ENCODE measurements around the gene BMPR2.
"Not testable (repeated sequence)": the region's sequence is repeated elsewhere in the genome, so short reads cannot be mapped to it uniquely, and the experiment has no call there.

Gene BMPR2

GRCh38 chr2:202378662-202379358, 2.7 kb downstream of the BMPR2 start:
- DNase-seq (ENCODE audit: low read depth, low spot score), result no peak

DNA sequence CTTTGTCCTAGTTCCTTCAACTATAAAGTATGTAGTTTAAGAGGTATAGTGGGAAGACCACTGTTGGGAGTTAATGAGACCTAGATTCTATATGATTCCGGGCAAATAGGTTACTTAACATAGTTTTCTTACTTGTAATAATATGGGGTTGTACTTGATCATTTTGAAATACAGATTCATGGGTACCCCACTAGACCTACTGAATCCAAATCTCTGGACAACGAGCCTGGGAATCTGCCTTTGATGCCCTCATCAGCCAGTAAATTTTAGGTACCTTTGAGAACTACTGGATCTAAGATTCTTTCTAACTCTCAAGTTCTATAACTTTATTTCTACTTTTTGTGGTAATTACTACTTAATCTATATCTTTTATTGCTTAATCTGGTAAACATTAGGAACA, 6.6 kb downstream of the BMPR2 start:
- no peak for DNase-seq (ENCODE audit: low read depth, low spot score)

DNA sequence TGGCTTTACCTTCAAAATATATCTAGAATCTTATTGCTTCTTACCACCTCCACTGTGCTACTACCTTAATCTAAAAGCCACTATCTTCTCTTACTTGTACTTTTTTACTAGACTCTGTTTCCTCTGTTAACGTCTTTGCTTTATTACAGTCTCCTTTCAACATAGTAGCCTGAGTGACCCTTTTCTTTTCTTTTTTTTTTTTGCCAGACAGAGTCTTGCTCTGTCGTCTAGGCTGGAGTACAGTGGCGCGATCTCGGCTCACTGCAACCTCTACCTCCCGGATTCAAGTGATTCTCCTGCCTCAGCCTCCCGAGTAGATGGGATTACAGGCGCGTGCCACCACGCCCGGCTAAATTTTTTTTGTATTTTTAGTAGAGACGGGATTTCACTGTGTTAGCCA, 10.4 kb downstream of the BMPR2 start:
- not testable (repeated sequence) for DNase-seq (ENCODE audit: low read depth, low spot score)

DNA sequence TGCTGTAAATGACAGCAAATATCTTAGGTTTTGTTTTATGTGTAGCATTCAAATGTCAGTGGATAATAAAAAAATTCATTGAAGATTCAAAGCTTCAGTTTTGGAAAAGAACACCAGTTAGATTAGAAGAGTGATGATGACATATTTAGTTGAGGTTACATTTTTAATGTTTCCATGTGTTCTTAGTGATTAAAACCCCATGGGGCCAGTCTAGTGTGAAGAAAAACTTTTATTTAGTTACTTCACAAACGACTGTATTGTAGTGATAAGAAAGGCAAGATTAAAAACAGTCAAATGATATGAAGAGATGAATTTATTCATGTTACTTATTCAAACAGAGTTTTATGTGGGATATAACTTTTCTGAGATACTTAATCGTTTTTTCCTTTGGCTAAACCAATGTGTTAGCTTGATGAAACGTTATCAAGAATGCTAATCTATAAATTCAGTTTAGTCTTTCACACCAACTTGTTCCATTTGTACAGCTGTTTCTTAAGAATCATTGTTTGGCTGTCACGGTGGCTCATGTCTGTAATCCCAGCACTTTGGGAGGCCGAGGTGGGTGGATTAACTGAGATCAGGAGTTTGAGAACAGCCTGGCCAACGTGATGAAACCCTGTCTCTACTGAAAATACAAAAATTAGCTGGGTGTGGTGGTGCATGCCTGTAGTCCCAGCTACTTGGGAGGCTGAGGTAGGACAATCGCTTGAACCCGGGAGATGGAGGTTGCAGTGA, 11.6 kb downstream of the BMPR2 start:
- DNase-seq (ENCODE audit: low read depth, low spot score), result no peak

DNA sequence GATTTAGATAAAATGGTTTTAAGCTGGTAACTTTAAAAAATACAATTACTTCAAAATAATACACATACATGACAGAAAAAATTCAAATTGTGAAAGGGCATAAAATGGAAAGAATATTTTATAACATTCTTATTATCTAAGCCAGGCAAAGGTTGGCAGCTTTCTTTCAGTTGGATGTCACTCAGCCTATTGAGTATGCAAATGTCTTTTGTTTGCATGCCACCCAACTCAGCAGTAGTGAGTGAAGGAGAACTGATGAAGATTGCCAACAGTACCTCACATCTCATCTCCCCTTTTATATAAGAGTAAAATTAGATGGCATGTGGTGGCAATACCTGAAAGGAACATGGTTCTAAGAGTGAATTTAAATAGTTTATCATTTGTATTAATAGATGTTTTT, 24.8 kb downstream of the BMPR2 start:
- no peak for DNase-seq (ENCODE audit: low read depth, low spot score)

GRCh38 chr2:202405798-202406197, 29.7 kb downstream of the BMPR2 start:
- no peak for DNase-seq (ENCODE audit: low read depth, low spot score)

- DNase-seq (ENCODE audit: low read depth, low spot score), result no peak
Observed at GRCh38 chr2:202406445-202406978, 30.4 kb downstream of the BMPR2 start.

DNA sequence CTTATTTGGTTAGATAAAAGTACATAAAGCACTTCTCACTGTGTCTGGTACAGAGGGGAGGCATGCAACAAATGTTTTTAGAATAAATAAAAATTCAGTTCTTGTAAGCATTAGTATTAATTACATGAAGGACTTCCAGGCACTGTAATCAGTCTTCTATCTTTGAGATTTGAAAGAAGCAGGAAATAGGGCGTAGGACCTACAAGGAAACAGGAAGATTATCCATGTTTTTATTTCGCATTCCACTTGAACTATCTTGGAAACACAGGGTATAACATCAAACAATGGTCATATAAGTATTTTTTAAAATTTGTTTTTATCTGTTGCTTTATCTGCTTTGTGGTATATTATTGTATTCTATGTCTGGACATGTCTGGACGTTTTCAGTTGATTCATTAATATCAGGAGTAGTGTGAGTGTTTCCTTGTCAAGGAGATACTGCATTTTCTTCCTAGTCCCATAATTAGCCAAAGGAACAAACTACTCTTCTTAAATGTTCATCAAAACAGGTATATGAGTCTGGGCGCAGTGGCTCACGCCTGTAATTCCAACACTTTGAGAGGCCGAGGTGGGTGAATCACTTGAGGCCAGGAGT, 32.5 kb downstream of the BMPR2 start:
- no peak for DNase-seq (ENCODE audit: low read depth, low spot score)

DNA sequence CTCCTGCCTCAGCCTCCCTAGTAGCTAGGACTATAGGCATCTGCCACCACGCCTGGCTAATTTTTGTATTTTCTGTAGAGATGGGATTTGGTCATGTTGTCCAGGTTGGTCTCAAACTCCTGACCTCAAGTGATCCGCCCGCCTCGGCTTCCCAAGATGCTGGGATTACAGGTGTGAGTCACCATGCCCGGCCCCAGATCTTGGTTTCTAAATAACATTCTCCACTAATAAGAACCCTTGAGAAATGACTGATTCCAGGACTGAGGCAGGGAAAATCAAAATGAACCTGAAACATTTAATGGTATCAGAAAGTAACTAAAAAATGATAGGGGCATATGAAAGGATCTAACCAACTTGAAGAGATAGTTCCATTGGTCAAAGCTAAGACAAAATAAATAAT, 34.0 kb downstream of the BMPR2 start:
- DNase-seq (ENCODE audit: low read depth, low spot score), result no peak

DNA sequence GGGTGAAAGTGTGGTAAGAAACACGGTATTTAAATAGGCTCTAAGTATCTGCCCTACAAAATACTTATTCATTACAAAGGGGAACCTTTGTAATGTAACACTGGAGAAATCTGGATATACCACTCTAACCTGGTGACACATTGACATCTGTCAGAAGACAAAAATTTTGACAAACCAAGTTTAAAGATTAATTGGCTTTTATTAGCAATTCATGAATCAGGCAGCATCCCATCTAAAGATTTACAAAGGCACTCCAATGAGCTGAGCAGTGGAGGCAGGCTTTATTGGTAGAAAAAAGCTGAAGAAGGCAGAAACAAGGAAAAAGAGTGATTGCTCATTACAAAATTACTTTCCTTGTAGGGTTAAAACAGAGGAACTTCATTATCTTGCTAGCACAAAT, 35.0 kb downstream of the BMPR2 start:
- DNase-seq (ENCODE audit: low read depth, low spot score), result no peak

GRCh38 chr2:202418027-202418426, 41.9 kb downstream of the BMPR2 start:
- DNase-seq (ENCODE audit: low read depth, low spot score), result no peak

DNA sequence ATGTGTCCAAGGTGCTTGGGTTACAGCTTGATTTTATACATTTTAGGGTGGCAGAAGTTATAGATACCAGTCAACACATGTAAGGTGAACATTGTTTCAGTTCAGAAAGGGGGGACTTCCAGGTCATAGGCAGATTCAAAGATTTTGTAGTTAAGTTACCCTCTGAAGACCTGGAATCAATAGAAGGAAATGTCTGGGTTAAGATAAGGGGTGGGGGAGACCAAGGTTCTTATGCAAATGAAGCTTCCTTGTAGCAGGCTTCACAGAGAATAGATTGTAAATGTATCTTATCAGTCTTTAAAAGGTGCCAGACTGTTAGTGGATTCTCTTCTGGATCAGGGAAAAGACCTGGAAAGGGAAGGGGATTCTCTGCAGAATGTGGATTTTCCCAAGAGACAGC, 42.4 kb downstream of the BMPR2 start:
- no peak for DNase-seq (ENCODE audit: low read depth, low spot score)

DNA sequence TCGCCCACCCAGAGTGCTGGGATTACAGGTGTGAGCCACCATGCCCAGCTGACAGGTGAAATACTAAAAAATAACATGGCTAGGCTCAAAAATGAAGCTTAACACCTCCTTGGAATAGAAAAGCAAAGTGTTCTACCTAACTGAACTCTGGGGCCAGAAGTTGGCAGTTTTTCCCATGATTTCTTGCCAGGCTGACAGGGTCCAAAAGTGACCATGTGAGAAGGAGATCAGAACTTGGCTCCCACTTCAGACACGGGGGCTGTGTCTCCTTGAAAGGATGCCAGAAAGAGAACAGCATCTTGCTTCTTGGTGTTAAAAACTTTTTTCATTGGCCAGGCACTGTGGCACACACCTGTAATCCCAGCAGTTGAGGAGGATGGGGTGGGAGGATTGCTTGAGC, 47.0 kb downstream of the BMPR2 start:
- no peak for DNase-seq (ENCODE audit: low read depth, low spot score)

DNA sequence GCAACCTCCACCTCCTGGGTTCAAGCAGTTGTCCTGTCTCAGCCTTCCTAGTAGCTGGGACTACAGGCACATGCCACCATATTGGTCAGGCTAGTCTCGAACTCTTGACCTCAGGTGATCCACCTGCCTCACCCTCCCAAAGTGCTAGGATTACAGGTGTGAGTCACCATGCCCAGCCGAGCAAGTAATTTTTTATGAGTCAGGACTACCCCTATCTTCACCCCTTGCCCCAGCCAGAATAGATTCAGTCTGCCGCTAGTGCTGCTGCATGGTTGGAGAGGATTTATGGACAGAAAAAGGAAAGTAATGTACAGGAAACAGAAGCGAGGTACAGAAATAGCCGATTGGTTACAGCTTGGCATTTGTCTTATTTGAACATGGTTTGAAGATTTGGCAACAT, 48.9 kb downstream of the BMPR2 start:
- DNase-seq (ENCODE audit: low read depth, low spot score), result no peak

GRCh38 chr2:202426751-202427150, 50.6 kb downstream of the BMPR2 start:
- DNase-seq (ENCODE audit: low read depth, low spot score), result no peak

DNA sequence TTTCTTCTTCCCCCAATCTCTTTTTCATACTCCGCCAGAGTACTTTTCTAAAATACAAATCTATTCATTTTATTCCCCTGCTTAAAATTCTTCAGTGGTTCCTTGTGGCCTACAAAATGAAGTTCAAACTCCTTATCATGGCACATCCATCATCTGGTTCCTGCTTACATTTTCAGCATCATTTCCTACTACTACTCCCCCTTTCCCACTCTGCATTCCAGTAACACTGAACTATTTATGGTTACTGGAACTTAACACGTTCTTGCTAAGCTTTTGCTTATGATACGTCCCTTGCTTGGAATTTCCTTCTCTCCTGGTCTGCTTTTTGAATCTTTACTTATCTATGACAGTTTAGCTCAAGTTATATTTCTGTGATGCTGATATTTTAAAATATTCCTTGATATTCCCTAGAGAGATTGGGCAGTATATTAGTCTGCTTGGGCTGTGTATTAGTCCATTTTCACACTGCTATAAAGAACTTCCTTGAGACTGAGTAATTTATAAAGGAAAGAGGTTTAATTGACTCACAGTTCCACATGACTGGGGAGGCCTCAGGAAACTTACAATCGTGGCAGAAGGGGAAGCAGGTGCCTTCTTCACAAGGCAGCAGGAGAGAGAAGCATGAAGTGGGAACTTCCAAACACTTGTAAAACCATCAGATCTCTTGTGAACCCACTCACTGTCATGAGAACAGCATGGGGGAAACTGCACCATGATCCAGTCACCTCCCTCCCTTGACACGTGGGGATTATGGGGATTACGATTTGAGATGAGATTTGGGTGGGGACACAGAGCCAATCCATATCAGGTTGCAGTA, 53.2 kb downstream of the BMPR2 start:
- no peak for DNase-seq (ENCODE audit: low read depth, low spot score)

- no peak for DNase-seq (ENCODE audit: low read depth, low spot score)
Observed at GRCh38 chr2:202432776-202433175, 56.6 kb downstream of the BMPR2 start.

DNA sequence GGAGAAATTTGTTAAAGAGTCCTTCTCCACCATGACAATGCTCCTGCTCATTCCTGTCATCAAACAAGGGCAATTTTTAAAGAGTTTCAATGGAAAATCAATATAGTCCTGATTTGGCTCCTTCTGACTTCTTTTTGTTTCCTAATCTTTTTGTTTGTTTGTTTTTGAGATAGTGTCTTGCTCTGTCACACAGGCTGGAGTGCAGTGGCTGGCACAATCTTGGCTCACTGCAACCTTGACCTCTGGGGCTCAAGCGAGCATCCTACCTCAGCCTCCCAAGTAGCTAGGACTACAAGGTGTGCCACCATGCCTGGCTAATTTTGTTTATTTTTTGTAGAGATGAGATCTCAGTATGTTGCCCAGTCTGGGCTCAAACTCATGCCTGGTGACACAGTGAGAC, 58.3 kb downstream of the BMPR2 start:
- DNase-seq (ENCODE audit: low read depth, low spot score), result no peak

- no peak for DNase-seq (ENCODE audit: low read depth, low spot score)
Observed at GRCh38 chr2:202436626-202437025, 60.5 kb downstream of the BMPR2 start.

GRCh38 chr2:202440117-202440516, 64.0 kb downstream of the BMPR2 start:
- DNase-seq (ENCODE audit: low read depth, low spot score), result not testable (repeated sequence)

GRCh38 chr2:202442882-202443281, 66.8 kb downstream of the BMPR2 start:
- DNase-seq (ENCODE audit: low read depth, low spot score), result no peak

- DNase-seq (ENCODE audit: low read depth, low spot score), result no peak
Observed at GRCh38 chr2:202444000-202444399, 67.9 kb downstream of the BMPR2 start.
